HCT116 (cell line): ENCODE measurements around the gene APBA2. TPM values are rescaled to one million over a fixed set of nuclear protein-coding genes. Genes with fewer than 3 reads are reported as not detected.

Experiments
- ATAC-seq: fragments of 200-7000 bp; cut with Tn5 transposase; 2 replicates; pipeline ENCODE4 v1.9.1; 2020; ENCODE audit warnings: mild to moderate bottlenecking, moderate library complexity
- BruUV-seq: library from RNA; stranded (reverse); fragments of 400-500 nt; replicated peaks from 2 replicates; lab custom pipeline; 2021; lab: Mats Ljungman, UMichigan
- CTCF ChIA-PET: fragments of 300-600 bp; sonication (Branson Sonifier 250); formaldehyde crosslinking; loops from one replicate; lab custom pipeline; 2021; ENCODE audit warnings: antibody characterized with exemption; lab: Charles Lee
- POLR2A ChIA-PET: fragments of 300-600, 350-600 bp; sonication (Branson Sonifier 250); formaldehyde crosslinking; loops from one replicate; lab custom pipeline; 2021; ENCODE audit warnings: antibody characterized with exemption; lab: Charles Lee
- RAD21 ChIA-PET, 2 experiments: fragments of 300-600 bp; sonication (Branson Sonifier 250); formaldehyde crosslinking; loops; one replicate each; lab custom pipeline; 2023; ENCODE audit warnings: low total read pairs in 2 of 2; ENCODE audit not compliant: uncharacterized antibody in 2 of 2, unreplicated experiment in 2 of 2, low non-redundant PET in 1 of 2; lab: Charles Lee
- DNase-seq: peaks from one replicate; pipeline ENCODE4 v3.0.0-alpha.2; 2010; ENCODE audit warnings: low read depth, low spot score
- H2AFZ ChIP-seq: fragments of 200-600 bp; shearing (Covaris generic), sonication (generic); 2 replicates; pipeline ENCODE4 v1.6.1; 2017; ENCODE audit warnings: low read depth, mixed run types, mixed read lengths, antibody characterized with exemption, low read length; ENCODE audit not compliant: poor library complexity, severe bottlenecking
- H3K27ac ChIP-seq: 2 replicates; pipeline ENCODE4 v1.5.1; 2012; ENCODE audit warnings: low read depth, low read length
- H3K27me3 ChIP-seq: fragments of 200-600 bp; sonication (generic); 2 replicates; pipeline ENCODE4 v1.6.1; 2016; ENCODE audit warnings: mixed run types, low read length, mixed read lengths; ENCODE audit not compliant: insufficient read depth
- H3K36me3 ChIP-seq, 2 experiments: fragments of 200-500 bp in 1 of 2; fragments of 200-600 bp in 1 of 2; sonication (Bioruptor generic) in 1 of 2; sonication (generic) in 1 of 2; 2 replicates each; pipeline versions ENCODE4 v1.5.1 to v1.6.1; 2014 to 2016; ENCODE audit warnings: low read length in 2 of 2, inconsistent platforms in 1 of 2, mixed read lengths in 1 of 2, mixed run types in 1 of 2; ENCODE audit not compliant: insufficient read depth in 2 of 2, control insufficient read depth in 1 of 2
- H3K4me1 ChIP-seq, 2 experiments: fragments of 200-600 bp in 1 of 2; sonication (generic) in 1 of 2; 2 replicates each; pipeline versions ENCODE4 v1.5.1 to v1.6.1; 2012 to 2017; ENCODE audit warnings: low read length in 2 of 2, inconsistent platforms in 1 of 2, mild to moderate bottlenecking in 1 of 2, mixed read lengths in 1 of 2, mixed run types in 1 of 2, moderate library complexity in 1 of 2; ENCODE audit not compliant: insufficient read depth in 2 of 2, control insufficient read depth in 1 of 2
- H3K4me2 ChIP-seq: fragments of 200-600 bp; sonication (generic); 2 replicates; pipeline ENCODE4 v1.6.1; 2017; ENCODE audit warnings: mixed run types, low read length, mixed read lengths
- H3K4me3 ChIP-seq, 2 experiments: fragments of 200-600 bp in 1 of 2; sonication (generic) in 1 of 2; replicated peaks in 1 of 2; 2 replicates each; pipeline ENCODE4 v1.5.1; 2011 to 2016; ENCODE audit warnings: low read length in 2 of 2, control low read depth in 1 of 2, low read depth in 1 of 2, mild to moderate bottlenecking in 1 of 2, mixed read lengths in 1 of 2, mixed run types in 1 of 2
- H3K79me2 ChIP-seq: fragments of 200-600 bp; sonication (generic); 2 replicates; pipeline ENCODE4 v1.6.1; 2017; ENCODE audit warnings: mild to moderate bottlenecking, mixed run types, low read length, moderate library complexity, mixed read lengths; ENCODE audit not compliant: insufficient read depth
- H3K9ac ChIP-seq: fragments of 200-600 bp; sonication (generic); 2 replicates; pipeline ENCODE4 v1.6.1; 2016; ENCODE audit warnings: low read length, mixed read lengths
- H3K9me2 ChIP-seq: fragments of 200-600 bp; sonication (generic), shearing (Covaris generic); 2 replicates; pipeline ENCODE4 v1.6.1; 2017; ENCODE audit warnings: mixed run types, mild to moderate bottlenecking, moderate library complexity; ENCODE audit not compliant: insufficient read depth
- H3K9me3 ChIP-seq, 2 experiments: fragments of 200-500 bp in 1 of 2; fragments of 200-600 bp in 1 of 2; sonication (Bioruptor generic) in 1 of 2; sonication (generic) in 1 of 2; 2 replicates each; pipeline ENCODE4 v1.6.1; 2014 to 2017; ENCODE audit warnings: low read length in 2 of 2, mixed read lengths in 2 of 2, inconsistent platforms in 1 of 2, low read depth in 1 of 2, mild to moderate bottlenecking in 1 of 2, mixed run types in 1 of 2, moderate library complexity in 1 of 2; ENCODE audit not compliant: control insufficient read depth in 1 of 2, insufficient read depth in 1 of 2
- H4K20me1 ChIP-seq: fragments of 200-600 bp; sonication (generic), shearing (Covaris generic); 2 replicates; pipeline ENCODE4 v1.6.1; 2017; ENCODE audit warnings: mixed run types, mild to moderate bottlenecking, moderate library complexity; ENCODE audit not compliant: insufficient read depth
- CBX3 ChIP-seq: IDR thresholded peaks from 2 replicates; pipeline ENCODE4 v1.6.1; 2012; ENCODE audit warnings: low read depth
- CEBPB ChIP-seq: IDR thresholded peaks from 2 replicates; pipeline ENCODE4 v1.6.1; 2012; ENCODE audit warnings: low read depth
- ELF1 ChIP-seq: IDR thresholded peaks from 2 replicates; pipeline ENCODE4 v1.6.1; 2012; ENCODE audit warnings: low read depth, borderline replicate concordance
- RAD21 ChIP-seq: IDR thresholded peaks from 2 replicates; pipeline ENCODE4 v1.6.1; 2012; ENCODE audit warnings: low read depth, mild to moderate bottlenecking
- intact Hi-C: fragments of 100-400 bp; cut with micrococcal nuclease; formaldehyde crosslinking; loops from 2 replicates; pipeline ENCODE4 v1.10.0; 2022
- total RNA-seq: library from RNA; stranded (reverse); gene quantifications from one replicate; pipeline ENCODE4 v1.2.1, GENCODE V29; 2021; ENCODE audit not compliant: unreplicated experiment
- TF ChIP-seq, protein P1 (sequence below), 3 experiments: fragments of 200-600 bp in 1 of 3; sonication (generic) in 1 of 3; IDR thresholded peaks in 2 of 3; conservative IDR thresholded peaks in 1 of 3; 2 replicates each; pipeline ENCODE4 v1.5.1; 2012 to 2017; ENCODE audit warnings: low read depth in 2 of 3, low read length in 2 of 3, antibody characterized with exemption in 1 of 3, borderline replicate concordance in 1 of 3, control low read depth in 1 of 3, mild to moderate bottlenecking in 1 of 3, mixed read lengths in 1 of 3, mixed run types in 1 of 3, moderate library complexity in 1 of 3; ENCODE audit not compliant: insufficient read depth in 1 of 3
- TF ChIP-seq, protein P2 (sequence below): IDR thresholded peaks from 2 replicates; pipeline ENCODE4 v1.6.1; 2012

Gene APBA2
- total RNA-seq, 1 experiment from 2014 or later, result 0.47 TPM

DNA sequence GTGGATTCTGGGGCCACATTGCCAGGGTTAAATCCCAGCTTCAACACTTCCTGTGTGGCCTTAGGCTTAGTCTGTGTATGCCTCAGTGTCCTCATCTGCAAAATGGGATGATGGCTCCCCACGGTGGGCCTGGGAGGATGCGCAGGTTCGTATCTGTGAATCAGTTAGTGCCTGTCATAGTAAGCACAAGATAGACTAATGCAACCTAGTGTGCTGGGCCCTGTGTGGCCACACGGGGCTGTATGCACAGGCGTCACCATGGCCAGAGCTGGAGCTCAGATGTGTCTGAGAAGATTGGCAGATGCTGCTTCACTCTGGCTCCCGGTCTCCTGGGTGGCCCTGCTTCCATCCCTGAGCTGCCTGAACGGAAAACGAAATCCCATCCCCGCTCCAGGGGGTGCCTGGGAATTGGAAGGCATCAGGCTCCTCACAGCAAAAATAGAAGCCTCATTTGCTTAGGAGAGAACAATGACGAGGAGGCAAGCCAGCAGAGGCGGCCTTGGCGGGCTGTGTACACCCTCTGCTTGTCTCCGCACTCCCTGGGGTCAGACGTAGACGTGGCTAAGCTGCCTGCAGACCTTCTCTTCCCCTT is 103.6 kb downstream of the APBA2 start:
- ChIA-PET RAD21 (no interaction called here), CTCF (interaction anchor here (1.3 kb wide), 1 partner anchor 15 kb away, joined by 4 read pairs; no protein-coding TSS in a partner anchor)
- ATAC-seq, result peak; percentile 90

More for the DNA sequence above, 103.6 kb downstream of the APBA2 start:
- POLR2A ChIA-PET, result no interaction called here
- Histone ChIP-seq H3K9me3 (no peaks in the 10 kb centered on the region), H3K4me2 (no peak overlapping the region), H3K36me3 (no peaks in the 10 kb centered on the region), H3K4me1 (no peaks in the 10 kb centered on the region), H2AFZ (no peak overlapping the region), H3K9ac (no peak overlapping the region), H4K20me1 (no peaks in the 10 kb centered on the region), H3K27me3 (no peaks in the 10 kb centered on the region), H3K27ac (no peak overlapping the region), H3K9me2 (no peaks in the 10 kb centered on the region), H3K79me2 (no peaks in the 10 kb centered on the region), H3K4me3 (no peak overlapping the region)
- no peak for DNase-seq
- intact Hi-C loops, result no loop called here
- BruUV-seq, result no TSS peak
- TF ChIP-seq, protein P1, sequence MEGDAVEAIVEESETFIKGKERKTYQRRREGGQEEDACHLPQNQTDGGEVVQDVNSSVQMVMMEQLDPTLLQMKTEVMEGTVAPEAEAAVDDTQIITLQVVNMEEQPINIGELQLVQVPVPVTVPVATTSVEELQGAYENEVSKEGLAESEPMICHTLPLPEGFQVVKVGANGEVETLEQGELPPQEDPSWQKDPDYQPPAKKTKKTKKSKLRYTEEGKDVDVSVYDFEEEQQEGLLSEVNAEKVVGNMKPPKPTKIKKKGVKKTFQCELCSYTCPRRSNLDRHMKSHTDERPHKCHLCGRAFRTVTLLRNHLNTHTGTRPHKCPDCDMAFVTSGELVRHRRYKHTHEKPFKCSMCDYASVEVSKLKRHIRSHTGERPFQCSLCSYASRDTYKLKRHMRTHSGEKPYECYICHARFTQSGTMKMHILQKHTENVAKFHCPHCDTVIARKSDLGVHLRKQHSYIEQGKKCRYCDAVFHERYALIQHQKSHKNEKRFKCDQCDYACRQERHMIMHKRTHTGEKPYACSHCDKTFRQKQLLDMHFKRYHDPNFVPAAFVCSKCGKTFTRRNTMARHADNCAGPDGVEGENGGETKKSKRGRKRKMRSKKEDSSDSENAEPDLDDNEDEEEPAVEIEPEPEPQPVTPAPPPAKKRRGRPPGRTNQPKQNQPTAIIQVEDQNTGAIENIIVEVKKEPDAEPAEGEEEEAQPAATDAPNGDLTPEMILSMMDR (IDR thresholded peaks at IDR 0.05 in 2 of 3, conservative IDR thresholded peaks at IDR 0.05 in 1 of 3; ENCODE audit: borderline replicate concordance in 1 of 3, insufficient read depth in 1 of 3, low read depth in 2 of 3, low read length in 2 of 3), result peak in 2 of 3 experiments; percentile 33 to 51; a peak in 4 of 6 replicates
- TF ChIP-seq CBX3 (no peak), CEBPB (no peak), RAD21 (0 out of 2 replicates have a peak, but pooled peaks have one; percentile 10), ELF1 (no peak)
- TF ChIP-seq, protein P2, sequence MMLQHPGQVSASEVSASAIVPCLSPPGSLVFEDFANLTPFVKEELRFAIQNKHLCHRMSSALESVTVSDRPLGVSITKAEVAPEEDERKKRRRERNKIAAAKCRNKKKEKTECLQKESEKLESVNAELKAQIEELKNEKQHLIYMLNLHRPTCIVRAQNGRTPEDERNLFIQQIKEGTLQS, result no peak
